Medulla oblongata (tissue), 1 donor: ENCODE measurements around the gene BCORL1.

Source experiments
- DNase-seq: peaks from one replicate; pipeline ENCODE4 v3.0.0-alpha.2; 2015; ENCODE audit errors: extremely low spot score

Gene BCORL1

DNA sequence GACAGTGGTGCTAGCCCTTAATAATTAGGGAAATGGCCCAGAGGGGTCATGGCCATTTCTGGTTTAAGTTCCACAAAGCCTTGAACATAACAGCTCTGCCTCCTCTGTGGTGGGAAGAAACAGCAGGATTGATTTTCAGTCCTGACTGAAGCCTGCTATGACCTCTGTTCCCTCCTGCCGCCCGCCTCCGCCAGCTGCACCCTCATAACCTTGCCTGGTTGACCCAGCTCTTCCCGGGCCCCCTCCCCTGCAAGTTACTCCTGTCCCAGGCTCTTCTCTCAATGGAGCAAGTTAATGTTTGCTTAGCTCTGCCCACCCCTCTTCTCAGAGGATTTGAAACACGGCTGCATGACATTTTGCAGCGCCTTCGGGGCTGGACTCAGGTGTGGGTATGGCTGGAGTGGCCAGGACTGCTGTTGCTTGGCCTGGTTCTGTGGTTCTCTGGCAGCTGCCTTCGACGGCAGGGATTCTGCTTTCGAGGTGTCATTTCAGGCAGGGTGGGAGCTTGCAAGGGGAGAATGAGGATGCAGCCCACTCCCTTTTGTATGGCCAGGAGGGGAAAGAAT is 27.3 kb downstream of the BCORL1 start:
- no peak for DNase-seq

DNA sequence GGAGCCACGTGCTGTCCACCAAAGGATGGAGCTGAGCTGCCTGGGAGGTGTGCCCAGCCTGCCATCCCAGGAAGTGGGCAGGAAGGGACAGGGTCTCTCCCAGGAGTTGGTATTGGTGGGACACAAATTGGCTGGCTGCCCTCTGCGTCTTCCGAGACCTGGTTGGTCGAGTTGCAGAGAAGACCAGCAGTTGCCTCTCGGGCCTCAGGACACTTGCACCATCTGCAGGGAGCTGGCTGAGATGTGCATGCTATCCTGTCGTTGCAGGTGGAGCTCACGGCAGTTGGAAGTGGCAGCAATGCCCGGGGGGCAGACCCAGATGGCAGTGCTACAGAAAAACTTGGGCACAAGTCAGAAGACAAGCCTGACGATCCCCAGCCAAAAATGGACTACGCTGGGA is 30.2 kb downstream of the BCORL1 start:
- DNase-seq = no peak

DNA sequence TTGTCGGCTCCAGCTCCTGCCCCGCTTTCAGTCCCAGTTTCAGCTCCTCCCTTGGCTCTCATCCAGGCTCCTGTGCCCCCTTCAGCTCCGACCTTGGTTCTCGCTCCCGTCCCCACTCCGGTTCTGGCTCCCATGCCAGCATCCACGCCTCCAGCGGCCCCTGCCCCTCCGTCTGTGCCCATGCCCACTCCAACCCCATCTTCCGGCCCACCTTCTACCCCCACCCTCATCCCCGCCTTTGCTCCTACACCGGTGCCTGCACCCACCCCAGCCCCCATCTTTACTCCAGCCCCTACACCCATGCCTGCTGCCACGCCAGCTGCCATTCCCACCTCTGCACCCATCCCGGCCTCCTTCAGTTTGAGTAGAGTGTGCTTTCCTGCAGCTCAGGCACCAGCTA is 31.2 kb downstream of the BCORL1 start:
- no peak for DNase-seq

DNA sequence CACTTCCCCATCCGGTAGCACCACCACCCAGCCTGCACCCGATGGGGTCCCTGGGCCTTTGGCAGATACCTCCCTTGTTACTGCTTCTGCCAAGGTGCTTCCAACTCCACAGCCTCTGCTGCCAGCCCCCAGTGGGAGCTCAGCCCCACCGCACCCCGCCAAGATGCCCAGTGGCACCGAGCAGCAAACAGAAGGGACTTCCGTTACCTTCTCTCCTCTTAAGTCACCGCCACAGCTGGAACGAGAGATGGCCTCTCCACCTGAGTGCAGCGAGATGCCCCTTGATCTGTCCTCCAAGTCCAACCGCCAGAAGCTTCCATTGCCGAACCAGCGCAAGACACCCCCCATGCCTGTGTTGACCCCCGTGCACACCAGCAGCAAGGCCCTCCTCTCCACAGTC is 31.9 kb downstream of the BCORL1 start:
- DNase-seq = no peak

DNA sequence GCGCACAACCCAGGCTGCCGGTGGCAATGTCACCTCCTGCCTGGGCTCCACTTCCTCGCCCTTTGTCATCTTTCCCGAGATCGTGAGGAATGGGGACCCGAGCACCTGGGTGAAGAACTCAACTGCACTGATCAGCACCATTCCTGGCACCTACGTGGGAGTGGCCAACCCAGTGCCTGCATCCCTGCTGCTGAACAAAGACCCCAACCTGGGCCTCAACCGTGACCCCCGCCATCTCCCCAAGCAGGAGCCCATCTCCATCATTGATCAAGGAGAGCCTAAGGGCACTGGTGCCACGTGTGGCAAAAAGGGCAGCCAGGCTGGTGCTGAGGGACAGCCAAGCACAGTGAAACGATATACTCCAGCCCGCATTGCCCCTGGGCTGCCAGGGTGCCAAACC is 32.3 kb downstream of the BCORL1 start:
- DNase-seq = no peak

DNA sequence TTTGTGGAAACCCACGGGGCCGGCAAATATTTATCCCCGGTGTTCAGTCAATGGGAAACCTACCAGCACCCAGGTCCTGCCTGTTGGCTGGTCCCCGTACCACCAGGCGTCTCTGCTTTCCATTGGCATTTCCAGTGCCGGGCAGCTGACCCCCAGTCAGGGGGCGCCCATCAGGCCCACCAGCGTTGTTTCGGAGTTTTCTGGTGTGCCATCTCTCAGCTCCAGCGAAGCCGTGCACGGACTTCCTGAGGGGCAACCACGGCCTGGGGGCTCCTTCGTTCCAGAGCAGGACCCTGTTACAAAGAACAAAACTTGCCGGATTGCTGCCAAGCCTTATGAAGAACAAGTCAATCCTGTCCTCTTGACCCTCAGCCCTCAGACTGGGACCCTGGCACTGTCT is 32.7 kb downstream of the BCORL1 start:
- DNase-seq = no peak

DNA sequence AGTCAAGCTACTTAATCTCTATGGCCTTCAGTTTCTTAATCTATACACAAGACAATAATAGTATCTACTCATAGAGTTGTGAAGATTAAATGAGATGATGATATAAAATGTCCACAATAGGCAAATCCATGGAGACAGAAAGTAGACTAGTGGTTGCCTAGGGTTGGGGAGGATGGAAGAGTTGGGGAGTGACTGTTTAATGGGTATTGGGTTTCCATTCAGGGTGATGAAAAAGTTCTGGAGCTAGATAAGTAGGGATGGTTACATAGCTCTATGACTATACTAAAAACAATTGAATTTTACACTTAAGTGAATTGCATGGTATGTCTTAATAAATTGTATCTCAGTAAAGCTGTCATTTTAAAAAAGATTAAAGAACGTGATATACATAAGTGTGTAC is 35.7 kb downstream of the BCORL1 start:
- no peak for DNase-seq

DNA sequence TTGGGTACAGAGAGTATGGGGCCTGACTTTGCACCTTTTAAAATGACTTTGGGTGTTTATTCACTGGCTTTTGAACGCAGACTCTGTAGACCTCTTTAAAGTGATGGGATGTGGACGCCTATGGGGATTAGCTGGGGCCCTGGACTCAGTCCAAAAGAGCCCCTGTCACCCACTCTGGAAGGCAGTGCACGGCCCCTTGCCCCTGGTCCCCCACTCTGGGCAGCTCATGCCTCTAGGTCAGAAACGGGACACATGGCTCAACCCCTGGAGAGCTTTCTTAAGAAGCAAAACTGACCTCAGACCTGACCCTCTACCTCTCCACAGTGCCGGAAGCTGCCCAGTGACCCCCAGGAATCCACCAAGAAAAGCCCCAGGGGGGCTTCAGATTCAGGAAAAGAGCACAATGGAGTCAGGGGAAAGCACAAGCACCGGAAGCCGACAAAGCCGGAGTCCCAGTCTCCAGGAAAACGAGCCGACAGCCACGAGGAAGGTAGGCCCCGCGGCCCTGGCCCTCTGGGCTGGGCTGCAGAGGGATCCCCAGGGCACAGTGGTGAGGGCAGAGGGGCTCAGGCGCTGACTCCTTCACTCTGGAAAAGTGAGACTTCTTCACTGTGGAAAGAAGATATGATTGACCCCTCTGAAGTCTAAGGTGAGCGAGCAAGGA is 38.4 kb downstream of the BCORL1 start:
- DNase-seq = no peak

DNA sequence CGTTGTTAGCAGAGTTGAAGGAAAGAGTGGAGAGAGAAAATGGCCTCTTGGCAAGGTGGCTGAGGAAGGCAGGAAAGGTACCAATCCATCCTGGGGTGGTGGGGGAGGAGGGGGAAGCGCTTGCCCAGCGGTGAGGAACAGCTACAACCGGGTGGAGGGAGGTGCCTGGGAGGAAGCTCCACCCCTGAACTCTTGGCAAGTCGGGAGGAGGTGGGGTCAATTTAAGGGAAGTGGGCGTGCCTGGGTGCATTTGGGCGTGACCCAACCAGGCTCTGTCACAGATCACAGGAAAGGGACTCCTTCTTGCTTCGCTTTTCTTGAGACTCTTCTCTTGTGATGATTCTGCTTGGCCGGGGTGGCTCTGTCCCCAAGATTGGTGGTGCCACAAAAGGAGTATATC is 41.7 kb downstream of the BCORL1 start:
- DNase-seq = peak; percentile 52

DNA sequence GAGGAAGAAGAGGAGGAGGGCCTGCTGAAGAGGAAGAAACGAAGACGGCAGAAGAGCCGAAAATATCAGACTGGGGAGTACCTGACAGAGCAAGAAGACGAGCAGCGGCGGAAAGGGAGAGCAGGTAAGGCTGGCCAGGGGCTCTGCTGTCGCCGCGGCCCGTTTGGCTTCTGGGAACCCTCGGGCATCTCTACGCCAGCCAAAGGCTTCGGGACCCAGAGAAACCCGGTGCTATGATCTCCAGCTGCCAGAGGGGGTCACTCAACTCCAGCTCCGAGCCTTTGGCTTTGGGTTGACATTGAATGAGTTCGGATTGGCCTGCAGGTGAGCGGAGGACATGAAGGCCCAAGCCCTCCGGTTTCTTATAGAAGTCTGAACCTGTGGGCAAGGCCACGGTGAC is 42.8 kb downstream of the BCORL1 start:
- no peak for DNase-seq

DNA sequence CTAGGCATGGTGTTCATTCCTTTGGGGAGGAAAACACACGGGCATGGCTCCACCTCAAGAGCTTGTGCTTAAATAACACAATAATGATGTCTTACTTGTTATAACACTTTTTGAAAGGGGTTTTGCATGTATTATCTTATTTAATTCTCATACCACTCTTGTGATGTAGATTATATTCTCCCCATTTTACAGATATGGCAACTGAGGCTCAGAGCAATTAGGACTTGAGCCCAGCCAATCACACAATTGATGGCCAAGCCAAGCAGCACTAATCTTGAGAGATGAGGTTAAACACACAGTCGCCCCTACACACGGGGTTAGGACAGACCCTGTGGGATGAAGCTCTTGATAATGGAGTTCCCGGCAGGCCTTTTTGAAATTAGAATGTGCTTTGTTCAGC is 45.1 kb downstream of the BCORL1 start:
- DNase-seq = no peak

DNA sequence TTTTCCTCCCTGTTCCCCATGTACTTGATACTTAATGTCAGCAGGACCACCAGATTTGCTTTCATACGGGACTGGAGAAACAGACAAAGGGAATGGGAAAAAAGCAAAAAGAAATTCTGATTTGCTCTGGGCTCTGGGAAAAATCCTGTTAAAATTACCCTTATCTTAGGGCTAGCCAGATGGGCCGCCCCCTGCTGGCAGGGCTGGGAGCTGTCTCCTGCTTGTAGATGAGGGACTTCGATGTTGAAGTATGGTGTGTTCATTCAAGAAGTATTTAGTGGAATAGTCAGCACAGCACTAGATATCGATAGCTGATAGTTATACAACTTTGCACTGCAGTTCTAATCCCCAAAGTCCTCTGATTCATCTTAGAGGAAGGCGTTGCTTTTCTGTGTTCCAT is 45.8 kb downstream of the BCORL1 start:
- DNase-seq = peak; percentile 2

DNA sequence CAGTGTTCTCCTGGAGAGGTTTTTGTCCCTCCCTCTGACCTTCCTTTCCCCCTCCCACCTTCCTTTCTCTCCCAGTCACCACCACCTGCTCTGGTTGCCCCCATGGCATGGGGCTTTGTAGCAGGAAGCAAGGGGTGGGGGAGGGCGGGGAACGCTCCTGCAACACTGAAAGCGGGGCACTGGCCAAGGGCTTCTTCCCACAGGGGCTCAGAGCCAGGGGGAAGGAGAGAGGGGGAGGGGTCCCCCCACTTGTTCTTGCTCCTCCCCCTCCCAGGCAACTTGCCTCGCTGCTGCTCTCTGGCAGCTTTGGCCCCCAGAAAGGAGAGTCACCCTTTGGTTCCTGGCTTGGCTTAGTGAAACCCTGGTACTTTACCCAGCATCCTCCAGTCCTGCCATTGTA is 48.4 kb downstream of the BCORL1 start:
- DNase-seq = peak; percentile 24

DNA sequence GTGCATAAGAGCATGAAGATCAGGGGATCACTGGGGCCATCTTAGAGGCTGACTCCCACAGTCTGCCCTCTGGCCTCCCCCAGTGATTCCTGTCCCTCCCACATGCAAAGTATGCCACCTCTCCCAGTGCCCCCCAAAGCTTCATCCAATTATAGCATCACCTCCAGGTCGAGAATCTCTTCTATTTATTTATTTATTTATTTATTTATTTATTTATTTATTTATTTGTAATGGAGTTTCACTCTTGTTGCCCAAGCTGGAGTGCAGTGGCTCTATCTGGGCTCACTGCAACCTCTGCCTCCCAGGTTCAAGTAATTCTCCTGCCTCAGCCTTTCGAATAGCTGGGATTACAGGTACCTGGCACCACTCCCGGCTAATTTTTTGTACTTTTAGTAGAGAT is 50.1 kb downstream of the BCORL1 start:
- no peak for DNase-seq

DNA sequence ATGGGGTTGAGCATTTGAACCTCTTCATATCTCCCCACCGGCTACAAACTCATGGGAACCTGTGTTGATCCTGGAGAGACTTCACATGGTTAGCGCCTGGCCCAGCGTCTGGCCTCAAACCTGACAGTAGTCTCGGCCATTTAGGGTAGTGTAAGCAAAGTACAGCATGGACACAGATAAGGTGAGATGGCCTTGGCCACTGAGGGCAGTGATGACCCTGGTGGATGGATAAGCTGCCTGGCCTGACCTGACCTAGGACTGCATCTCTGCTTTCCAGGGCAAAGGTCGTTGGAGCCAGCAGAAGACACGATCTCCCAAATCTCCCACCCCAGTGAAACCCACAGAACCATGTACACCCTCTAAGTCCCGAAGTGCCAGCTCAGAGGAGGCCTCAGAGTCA is 51.7 kb downstream of the BCORL1 start:
- DNase-seq = no peak

DNA sequence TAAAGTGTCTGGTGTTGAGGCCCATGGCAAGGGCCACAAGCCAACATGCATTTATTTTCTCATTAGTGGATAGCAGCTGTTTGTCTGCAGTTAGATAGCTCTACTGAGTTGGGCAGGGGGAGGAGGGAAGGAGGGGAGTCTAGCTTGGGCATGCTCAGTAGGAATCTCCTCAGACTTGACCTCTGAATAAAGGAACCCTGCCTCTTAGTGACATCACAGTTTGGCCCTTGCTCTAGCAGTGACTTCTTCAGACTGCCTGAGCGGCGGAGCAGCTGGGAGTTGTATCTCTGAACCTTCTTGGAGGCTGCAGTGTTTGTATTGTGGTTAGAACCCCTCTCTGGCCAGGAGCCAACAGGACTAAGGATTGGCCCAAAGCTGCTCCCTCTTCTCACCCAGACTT is 57.4 kb downstream of the BCORL1 start:
- DNase-seq = no peak

DNA sequence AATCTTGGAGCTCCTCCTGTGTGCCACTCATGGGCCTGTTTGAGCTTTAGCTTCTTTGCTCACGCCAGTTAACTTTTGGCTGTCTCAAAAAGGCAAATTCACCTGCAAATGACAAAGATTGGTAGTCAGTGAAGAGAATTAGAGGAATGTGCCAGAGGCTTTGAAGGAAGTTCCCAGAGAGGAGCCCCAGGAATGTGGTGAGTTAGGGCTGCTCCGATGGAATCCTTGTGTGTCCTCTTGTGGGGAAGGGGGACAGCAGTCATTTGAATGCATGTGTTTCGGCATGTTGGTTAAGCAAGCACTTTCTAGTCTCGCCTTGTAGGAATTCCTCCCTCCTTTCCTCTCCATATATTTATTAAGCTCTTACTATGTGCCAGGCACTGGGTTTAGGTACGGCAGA is 65.0 kb downstream of the BCORL1 start:
- no peak for DNase-seq

DNA sequence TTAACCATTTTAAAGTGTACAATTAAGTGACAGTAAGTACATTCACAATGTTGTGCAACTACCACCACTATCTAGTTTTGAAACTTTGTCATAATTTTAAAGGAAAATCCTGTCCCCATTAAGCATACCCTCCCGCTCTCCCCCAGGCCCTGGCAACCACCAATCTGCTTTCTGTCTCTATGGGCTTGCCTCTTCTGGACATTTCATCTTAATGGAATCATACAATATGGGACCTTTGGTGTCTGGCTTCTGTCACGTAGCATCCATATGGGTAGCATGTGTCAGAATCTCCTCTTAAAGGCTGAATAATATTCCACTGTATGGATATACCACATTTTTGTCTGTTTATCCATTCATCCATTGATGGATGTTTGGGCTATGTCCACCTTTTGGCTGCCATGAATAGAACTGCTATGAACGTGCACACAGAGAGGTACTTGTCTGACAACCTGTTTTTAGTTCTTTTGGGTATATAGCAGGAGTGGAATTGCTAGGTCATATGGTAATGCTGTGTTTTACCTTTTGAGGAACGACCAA is 66.3 kb downstream of the BCORL1 start:
- DNase-seq = no peak

DNA sequence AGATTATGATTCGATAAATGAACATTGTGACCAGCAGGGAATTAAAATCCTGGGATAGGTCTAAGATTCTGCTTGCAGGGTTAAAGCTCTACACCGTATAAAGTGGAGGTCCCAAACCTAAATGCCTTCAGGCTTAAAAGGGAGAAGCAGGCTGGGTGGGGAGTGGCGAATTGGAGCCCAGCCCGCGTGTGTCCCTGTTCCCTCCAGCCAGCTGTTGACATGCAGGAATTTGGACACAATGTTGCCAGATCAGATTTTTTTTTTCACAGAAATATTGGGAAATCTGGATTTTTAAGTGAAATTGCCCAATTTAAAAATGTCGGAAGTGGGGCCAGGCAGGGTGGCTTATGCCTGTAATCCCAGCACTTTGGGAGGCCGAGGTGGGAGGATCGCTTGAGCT is 67.4 kb downstream of the BCORL1 start:
- no peak for DNase-seq

DNA sequence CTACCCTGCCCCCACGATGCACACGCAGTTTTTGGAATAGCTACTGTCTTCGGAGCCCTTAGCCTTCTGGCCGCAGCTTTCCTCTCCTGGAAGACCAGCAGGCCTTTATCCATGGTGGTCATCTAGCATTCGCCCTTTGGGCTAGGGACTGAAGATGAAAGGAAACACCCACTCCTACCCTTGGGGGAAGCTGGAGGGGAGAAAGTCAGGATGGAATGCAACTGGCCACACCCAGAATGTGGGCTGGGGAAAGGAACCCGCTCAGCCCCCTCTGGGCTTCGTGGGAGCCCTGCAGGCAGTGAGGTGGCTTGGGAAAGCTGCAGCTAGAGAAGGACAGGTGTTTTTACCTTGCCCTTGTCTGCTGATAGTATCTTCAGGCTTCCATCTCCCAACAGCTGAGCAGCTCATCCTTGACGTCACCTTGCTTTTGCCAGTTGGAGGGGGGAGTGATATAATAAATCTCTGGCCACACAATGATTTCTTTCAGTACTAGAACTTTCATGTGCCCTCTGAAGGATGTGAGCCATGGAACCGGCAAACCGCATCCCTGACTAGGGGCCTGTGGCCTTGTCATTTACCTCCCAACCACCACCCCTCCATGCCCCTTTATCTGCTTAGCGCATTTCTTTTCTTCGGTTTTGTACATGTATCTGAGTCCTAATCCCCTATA is 68.9 kb downstream of the BCORL1 start:
- DNase-seq = no peak

DNA sequence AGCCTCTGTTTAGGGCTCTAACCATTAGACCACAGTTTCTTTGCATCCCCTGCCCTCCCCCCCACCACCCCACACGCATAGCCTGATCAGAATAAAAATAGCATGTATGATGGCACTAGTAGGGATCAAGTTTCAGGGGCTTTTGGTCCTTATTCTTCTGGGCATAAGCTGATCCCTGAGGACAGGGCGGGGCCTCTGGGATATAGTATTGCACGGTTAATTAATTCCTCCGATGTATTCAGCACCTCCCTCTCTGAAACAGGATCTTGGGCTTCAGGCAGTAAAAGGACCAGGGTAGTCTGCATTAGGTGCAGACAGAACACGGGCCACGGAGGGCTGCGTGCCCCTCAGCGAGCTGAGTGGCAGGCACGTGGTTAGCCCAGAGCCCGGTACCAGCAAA is 70.8 kb downstream of the BCORL1 start:
- DNase-seq = no peak

DNA sequence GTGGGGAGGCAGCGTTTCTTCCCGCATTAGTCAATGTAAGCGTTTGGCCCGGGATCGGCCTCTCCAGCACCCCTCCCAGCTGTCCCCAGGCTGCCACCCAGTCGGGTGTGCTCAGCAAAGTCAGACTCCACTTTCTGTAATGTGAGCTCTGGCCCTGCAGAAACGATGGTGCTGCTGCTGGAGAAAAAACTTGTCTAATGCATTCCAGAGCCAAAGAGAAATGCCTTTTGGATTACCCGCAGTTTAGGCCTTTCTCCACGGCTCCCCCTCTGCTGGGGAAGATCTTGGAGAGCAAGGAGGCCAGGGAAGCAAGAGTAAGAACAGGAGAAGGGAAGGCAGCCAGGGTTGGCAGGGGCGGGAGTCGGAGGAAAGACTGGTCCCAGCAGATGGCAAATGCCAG is 72.7 kb downstream of the BCORL1 start:
- peak; percentile 18 for DNase-seq

DNA sequence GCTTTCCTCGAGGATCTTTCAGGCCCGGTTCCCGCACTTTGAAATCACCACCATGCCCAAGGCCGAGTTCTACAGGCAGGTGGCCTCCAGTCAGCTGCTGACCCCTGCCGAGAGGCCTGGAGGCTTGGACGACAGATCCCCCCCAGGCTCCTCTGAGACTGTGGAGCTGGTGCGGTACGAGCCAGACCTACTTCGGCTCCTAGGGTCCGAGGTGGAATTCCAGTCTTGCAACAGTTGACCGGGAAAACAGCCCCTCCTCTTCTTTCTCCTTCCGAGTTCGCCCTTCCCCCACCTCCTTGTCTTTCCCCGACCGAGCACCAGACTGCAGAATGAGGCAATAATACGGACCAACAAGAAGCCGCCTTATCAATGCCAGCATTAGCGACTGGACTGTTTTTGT is 73.5 kb downstream of the BCORL1 start:
- DNase-seq = no peak
